ENCODE measurements around the gene SMIM12. TPM values are rescaled to one million over a fixed set of nuclear protein-coding genes. Genes with fewer than 3 reads are reported as not detected.

Gene SMIM12
- total RNA-seq, 1 donor, result 24.6 TPM

- no peak for TF ChIP-seq CTCF (IDR thresholded peaks at IDR 0.05; ENCODE audit: insufficient read depth, low read depth, low read length)
- no peak overlapping the region for H3K4me3 ChIP-seq (ENCODE audit: low read depth, low read length)
- no peak for DNase-seq (ENCODE audit: low read depth)
These were observed 19.7 kb upstream of the SMIM12 start for GRCh38 chr1:34879230-34879629.

- H3K4me3 ChIP-seq (ENCODE audit: low read depth, low read length), result no peak overlapping the region
- TF ChIP-seq CTCF (IDR thresholded peaks at IDR 0.05; ENCODE audit: insufficient read depth, low read depth, low read length), result no peak
- no peak for DNase-seq (ENCODE audit: low read depth)
These were observed 16.9 kb upstream of the SMIM12 start for GRCh38 chr1:34876406-34876805.

GRCh38 chr1:34874296-34874952, 14.9 kb upstream of the SMIM12 start:
- H3K4me3 ChIP-seq (ENCODE audit: low read depth, low read length), result no peak overlapping the region
- no peak for TF ChIP-seq CTCF (IDR thresholded peaks at IDR 0.05; ENCODE audit: insufficient read depth, low read depth, low read length)
- no peak for DNase-seq (ENCODE audit: low read depth)

- TF ChIP-seq CTCF (IDR thresholded peaks at IDR 0.05; ENCODE audit: insufficient read depth, low read depth, low read length), result no peak
- no peak for DNase-seq (ENCODE audit: low read depth)
- H3K4me3 ChIP-seq (ENCODE audit: low read depth, low read length), result no peak overlapping the region
These were observed 12.6 kb upstream of the SMIM12 start for GRCh38 chr1:34872133-34872503.

GRCh38 chr1:34871443-34872132, 12.0 kb upstream of the SMIM12 start:
- DNase-seq (ENCODE audit: low read depth), result no peak
- H3K4me3 ChIP-seq (ENCODE audit: low read depth, low read length), result no peak overlapping the region
- no peak for TF ChIP-seq CTCF (IDR thresholded peaks at IDR 0.05; ENCODE audit: insufficient read depth, low read depth, low read length)

- no peak for DNase-seq (ENCODE audit: low read depth)
- no peak for TF ChIP-seq CTCF (IDR thresholded peaks at IDR 0.05; ENCODE audit: insufficient read depth, low read depth, low read length)
- no peak overlapping the region for H3K4me3 ChIP-seq (ENCODE audit: low read depth, low read length)
These were observed 10.8 kb upstream of the SMIM12 start for GRCh38 chr1:34870395-34870794.

All from fibroblast of villous mesenchyme (primary cell).